ENCODE results near the gene ZNF423. TPM values are rescaled to one million over a fixed set of nuclear protein-coding genes. Genes with fewer than 3 reads are reported as not detected.

Gene ZNF423
- total and polyA plus RNA-seq, 2 experiments from 2014 or later, result 0.43 to 0.49 TPM

DNA sequence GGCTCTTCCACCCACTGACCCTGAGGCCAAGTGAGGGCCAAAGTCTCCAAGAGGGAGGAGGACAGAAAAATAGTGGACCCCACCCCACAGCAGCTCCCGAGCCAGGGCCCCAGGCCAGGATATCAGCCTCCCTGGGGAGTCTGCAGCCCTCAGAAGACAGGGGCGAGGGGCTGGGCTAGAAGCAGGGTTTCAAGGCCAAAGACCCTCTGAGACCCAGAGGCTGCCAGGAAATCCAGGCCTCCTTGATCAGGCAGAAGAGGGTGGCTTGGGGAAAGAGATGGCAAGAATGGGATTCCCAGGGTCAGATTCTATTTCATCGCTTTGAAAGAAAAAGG lies 156.1 kb downstream of the ZNF423 start:
- WGBS, 2 experiments (ENCODE audit: low coverage in 1 of 2, low lambda C conversion rate in 2 of 2, missing lambda C conversion rate in 2 of 2), result 25 to 35% methylated on average over 2 to 3 of the region's 3 CpGs
- H3K79me2 ChIP-seq (ENCODE audit: insufficient read depth), result no peaks in the 10 kb centered on the region
- no peaks in the 10 kb centered on the region for H4K20me1 ChIP-seq (ENCODE audit: insufficient read depth)
- H3K27me3 ChIP-seq (replicated peaks; ENCODE audit: insufficient read depth), result peaks cover 13% of the 10 kb centered on the region
- TF ChIP-seq EZH2phosphoT487 (IDR thresholded peaks at IDR 0.05; ENCODE audit: insufficient read depth, low read depth) (no peak), EZH2 (IDR thresholded peaks at IDR 0.05; ENCODE audit: insufficient read depth, poor library complexity, severe bottlenecking) (no peak)
- no peaks in the 10 kb centered on the region for H3F3A ChIP-seq (ENCODE audit: insufficient read depth)
- no peak for DNase-seq
- no peak overlapping the region for H3K9ac ChIP-seq
- H3K9me2 ChIP-seq (ENCODE audit: insufficient read depth), result no peaks in the 10 kb centered on the region
- no peak overlapping the region for H2AFZ ChIP-seq
- no peak overlapping the region for H3K27ac ChIP-seq
- no peak overlapping the region for H3K4me3 ChIP-seq
- no peaks in the 10 kb centered on the region for H3K9me3 ChIP-seq (ENCODE audit: low read depth)
- 0 out of 2 replicates have a peak, but pooled peaks cover 3% of the 10 kb centered on the region for H3K4me1 ChIP-seq (ENCODE audit: insufficient read depth)
- in situ Hi-C loops (cut with MboI), result loop anchor here (10.0 kb wide), 1 partner anchor 55 kb away; no protein-coding TSS in a partner anchor
- no peak overlapping the region for H3K4me2 ChIP-seq (ENCODE audit: unreplicated experiment)
- no peaks in the 10 kb centered on the region for H3K36me3 ChIP-seq (ENCODE audit: low read depth)

DNA sequence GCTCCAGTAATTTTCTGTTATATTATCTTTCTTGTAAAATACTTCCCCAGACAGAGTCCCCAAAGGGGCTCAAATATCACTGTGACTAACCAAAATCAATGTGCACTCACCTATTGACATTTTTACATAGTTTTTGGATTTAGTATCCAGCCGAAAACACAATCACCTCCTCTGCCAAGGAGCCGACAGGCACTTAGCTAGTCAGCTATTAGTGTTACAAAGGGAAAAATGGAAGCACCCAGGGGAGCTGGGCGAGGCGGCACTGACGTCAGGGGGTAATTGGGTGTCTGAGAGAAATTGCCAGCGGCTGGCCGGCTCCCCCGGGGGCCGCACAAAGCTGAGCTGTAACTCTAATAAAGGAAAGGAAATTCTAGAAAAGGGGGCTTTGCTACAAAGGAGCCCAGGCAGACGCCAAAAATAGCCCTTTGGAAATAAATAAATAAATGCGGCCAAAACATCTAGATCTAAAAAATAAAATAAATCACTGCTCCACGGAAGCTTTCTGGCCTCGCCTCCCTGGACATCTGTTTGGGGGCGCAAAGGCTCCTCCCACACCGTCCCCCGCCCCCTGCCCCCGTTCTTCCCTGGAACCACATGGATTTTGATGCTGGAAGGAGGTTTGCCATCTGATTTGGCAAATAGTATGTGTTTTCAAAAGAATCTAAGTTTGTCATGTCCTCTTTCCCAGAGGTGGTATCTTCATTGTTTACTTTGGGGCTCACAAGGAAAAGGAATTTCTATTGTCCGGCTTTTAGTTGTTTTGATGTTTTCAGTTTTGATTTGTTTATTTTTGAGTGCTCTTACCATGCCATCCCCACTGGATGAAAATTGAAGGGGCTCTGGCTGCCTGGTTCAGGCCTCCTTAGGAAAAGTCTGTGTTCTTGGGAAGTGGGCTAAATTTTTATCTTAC lies 156.7 kb downstream of the ZNF423 start:
- in situ Hi-C loops (cut with MboI), result loop anchor here (10.0 kb wide), 1 partner anchor 56 kb away; no protein-coding TSS in a partner anchor
- Histone ChIP-seq H3K4me1 (ENCODE audit: insufficient read depth) (0 out of 2 replicates have a peak, but pooled peaks cover 3% of the 10 kb centered on the region), H4K20me1 (ENCODE audit: insufficient read depth) (no peaks in the 10 kb centered on the region), H3K9ac (no peak overlapping the region), H3F3A (ENCODE audit: insufficient read depth) (no peaks in the 10 kb centered on the region), H3K9me2 (ENCODE audit: insufficient read depth) (no peaks in the 10 kb centered on the region), H3K27me3 (replicated peaks; ENCODE audit: insufficient read depth) (peaks cover 13% of the 10 kb centered on the region), H3K4me3 (no peak overlapping the region), H3K9me3 (ENCODE audit: low read depth) (no peaks in the 10 kb centered on the region), H3K36me3 (ENCODE audit: low read depth) (no peaks in the 10 kb centered on the region), H3K79me2 (ENCODE audit: insufficient read depth) (no peaks in the 10 kb centered on the region), H3K4me2 (ENCODE audit: unreplicated experiment) (no peak overlapping the region), H2AFZ (no peak overlapping the region), H3K27ac (no peak overlapping the region)
- 27 to 30% methylated on average over 18 of the region's 18 CpGs for WGBS, 2 experiments (ENCODE audit: low coverage in 1 of 2, low lambda C conversion rate in 2 of 2, missing lambda C conversion rate in 2 of 2)
- no peak for DNase-seq
- TF ChIP-seq EZH2 (IDR thresholded peaks at IDR 0.05; ENCODE audit: insufficient read depth, poor library complexity, severe bottlenecking) (no peak), EZH2phosphoT487 (IDR thresholded peaks at IDR 0.05; ENCODE audit: insufficient read depth, low read depth) (no peak)

DNA sequence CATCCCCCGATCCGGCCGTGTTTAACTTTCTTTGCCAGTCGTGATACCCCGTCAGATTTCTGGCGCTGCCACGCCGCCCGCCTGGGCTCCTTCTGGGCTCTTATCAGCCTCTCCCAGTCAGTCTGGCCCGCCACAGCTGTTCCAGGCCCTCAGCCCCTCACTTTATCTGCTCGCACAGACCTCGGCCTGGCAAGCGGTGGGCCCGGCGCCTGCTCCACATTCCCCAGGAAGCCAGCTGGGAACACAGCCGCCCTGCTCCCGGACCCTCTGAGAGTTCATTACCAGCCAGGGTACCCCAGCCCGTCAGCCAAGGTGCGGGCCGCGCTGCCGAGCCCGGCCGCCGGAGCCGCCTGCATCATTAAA lies 157.5 kb downstream of the ZNF423 start:
- Histone ChIP-seq H3K36me3 (ENCODE audit: low read depth) (no peaks in the 10 kb centered on the region), H3F3A (ENCODE audit: insufficient read depth) (no peaks in the 10 kb centered on the region), H3K9me3 (ENCODE audit: low read depth) (no peaks in the 10 kb centered on the region), H3K4me3 (no peak overlapping the region), H2AFZ (no peak overlapping the region), H3K9ac (no peak overlapping the region), H3K4me2 (ENCODE audit: unreplicated experiment) (no peak overlapping the region), H3K4me1 (ENCODE audit: insufficient read depth) (0 out of 2 replicates have a peak, but pooled peaks cover 3% of the 10 kb centered on the region), H3K79me2 (ENCODE audit: insufficient read depth) (no peaks in the 10 kb centered on the region), H4K20me1 (ENCODE audit: insufficient read depth) (no peaks in the 10 kb centered on the region), H3K27ac (no peak overlapping the region), H3K9me2 (ENCODE audit: insufficient read depth) (no peaks in the 10 kb centered on the region), H3K27me3 (replicated peaks; ENCODE audit: insufficient read depth) (peaks cover 13% of the 10 kb centered on the region)
- DNase-seq, result no peak
- WGBS, 2 experiments (ENCODE audit: low coverage in 1 of 2, low lambda C conversion rate in 2 of 2, missing lambda C conversion rate in 2 of 2), result 87 to 88% methylated on average over 26 of the region's 26 CpGs
- TF ChIP-seq EZH2 (IDR thresholded peaks at IDR 0.05; ENCODE audit: insufficient read depth, poor library complexity, severe bottlenecking) (no peak), EZH2phosphoT487 (IDR thresholded peaks at IDR 0.05; ENCODE audit: insufficient read depth, low read depth) (no peak)
- in situ Hi-C loops (cut with MboI), result loop anchor here (10.0 kb wide), 1 partner anchor 56 kb away; no protein-coding TSS in a partner anchor

DNA sequence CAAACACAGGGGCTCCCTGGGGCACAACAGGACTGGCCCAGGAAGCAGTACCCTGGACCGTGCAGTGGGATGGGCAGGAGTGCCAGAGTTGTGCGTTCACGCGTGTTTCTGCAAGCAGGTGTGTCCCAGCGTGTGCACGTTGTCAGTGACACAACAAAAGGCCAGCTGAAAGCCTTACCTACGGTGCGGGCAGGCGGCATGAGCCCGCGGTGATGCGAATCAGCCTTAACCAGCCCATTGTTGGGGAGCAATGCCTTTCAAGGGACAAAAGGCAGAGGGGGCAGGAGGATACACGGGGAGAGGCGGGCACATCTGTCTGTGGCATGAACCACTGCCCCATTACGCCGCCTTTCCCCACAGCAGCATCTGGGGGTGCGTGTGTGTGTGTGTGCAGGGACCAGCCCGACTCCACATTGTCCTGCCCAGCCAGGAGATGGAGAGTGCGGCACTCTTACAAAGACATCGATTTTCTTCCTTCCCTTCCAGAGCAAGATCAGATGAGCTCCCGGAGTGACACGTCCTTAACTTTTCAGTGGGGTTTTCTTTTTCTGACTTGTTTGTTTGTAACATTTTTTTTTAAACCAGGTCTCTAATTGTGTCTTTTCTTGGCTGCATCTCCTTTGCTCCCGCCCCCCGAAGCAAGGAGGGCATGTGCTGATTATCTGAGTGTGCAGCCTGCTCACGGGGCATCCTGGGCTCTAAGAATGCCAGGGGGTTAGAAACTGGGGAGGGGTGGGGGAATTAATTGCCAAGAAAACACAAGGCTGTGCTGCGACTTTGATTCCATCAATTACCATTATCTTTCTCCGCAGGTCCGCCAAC lies 158.1 kb downstream of the ZNF423 start:
- in situ Hi-C loops (cut with MboI), result loop anchor here (10.0 kb wide), 1 partner anchor 57 kb away; no protein-coding TSS in a partner anchor
- Histone ChIP-seq H3K9ac (no peak overlapping the region), H3K9me2 (ENCODE audit: insufficient read depth) (no peaks in the 10 kb centered on the region), H3K4me3 (no peak overlapping the region), H4K20me1 (ENCODE audit: insufficient read depth) (no peaks in the 10 kb centered on the region), H3K9me3 (ENCODE audit: low read depth) (no peaks in the 10 kb centered on the region), H3K4me2 (ENCODE audit: unreplicated experiment) (no peak overlapping the region), H2AFZ (no peak overlapping the region), H3K79me2 (ENCODE audit: insufficient read depth) (no peaks in the 10 kb centered on the region), H3K4me1 (ENCODE audit: insufficient read depth) (0 out of 2 replicates have a peak, but pooled peaks cover 3% of the 10 kb centered on the region), H3K36me3 (ENCODE audit: low read depth) (no peaks in the 10 kb centered on the region), H3K27me3 (replicated peaks; ENCODE audit: insufficient read depth) (peaks cover 16% of the 10 kb centered on the region), H3K27ac (no peak overlapping the region), H3F3A (ENCODE audit: insufficient read depth) (no peaks in the 10 kb centered on the region)
- no peak for TF ChIP-seq EZH2 (IDR thresholded peaks at IDR 0.05; ENCODE audit: insufficient read depth, poor library complexity, severe bottlenecking)
- TF ChIP-seq EZH2phosphoT487 (IDR thresholded peaks at IDR 0.05; ENCODE audit: insufficient read depth, low read depth), result no peak
- WGBS, 2 experiments (ENCODE audit: low coverage in 1 of 2, low lambda C conversion rate in 2 of 2, missing lambda C conversion rate in 2 of 2), result 84 to 91% methylated on average over 27 to 28 of the region's 28 CpGs
- no peak for DNase-seq

All from GM23248 (cell line).